Measurements from ENCODE around the gene MFRP. TPM values are rescaled to one million over a fixed set of nuclear protein-coding genes. Genes with fewer than 3 reads are reported as not detected.

The MFRP gene
- total RNA-seq, 1 experiment from 2014 or later: 7.3 TPM

DNA sequence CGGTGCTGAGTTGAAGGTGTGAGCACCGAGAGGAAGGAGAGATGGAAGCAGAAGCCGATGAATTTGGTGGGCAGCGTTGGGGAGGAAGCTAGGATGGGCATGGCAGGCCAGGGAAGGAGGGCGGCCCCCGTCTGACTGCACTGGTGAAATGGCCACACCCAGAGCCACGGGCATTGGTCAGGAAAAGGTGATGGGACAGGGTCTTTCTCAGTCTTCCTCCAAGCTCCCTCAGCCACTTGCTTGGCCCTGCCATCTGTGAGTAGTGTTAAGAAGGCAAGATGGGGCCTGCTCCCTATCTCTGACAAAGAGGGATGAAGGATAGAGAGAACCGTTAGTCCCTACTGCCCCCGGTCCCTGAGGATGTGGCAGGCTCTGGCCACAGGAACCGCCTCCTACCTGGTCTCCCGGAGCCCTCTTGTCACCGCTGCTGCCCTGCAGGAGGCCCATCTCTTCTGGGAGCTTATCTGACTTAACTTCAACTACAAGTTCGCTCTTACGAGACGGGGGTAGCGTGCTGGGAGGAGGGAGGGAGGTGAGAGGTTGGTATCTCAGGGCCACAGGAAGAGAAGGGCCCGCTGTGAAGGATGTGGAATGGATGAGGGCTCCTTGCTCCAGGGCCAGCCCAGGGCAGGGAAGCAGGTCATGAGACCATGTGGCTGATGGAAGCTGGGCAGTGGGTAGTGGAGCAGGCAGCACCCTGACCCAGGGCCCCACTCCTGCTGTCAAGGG, 36.4 kb downstream of the MFRP start:
- in situ Hi-C loops (cut with HindIII; ENCODE audit: low sequenced_read_pairs): loop anchor here (5.0 to 25.0 kb wide), 2 partner anchors 42 to 198 kb away; partner anchors contain the start of genes C2CD2L, DPAGT1 and HINFP
- DNase-seq (ENCODE audit: low spot score): no peak

DNA sequence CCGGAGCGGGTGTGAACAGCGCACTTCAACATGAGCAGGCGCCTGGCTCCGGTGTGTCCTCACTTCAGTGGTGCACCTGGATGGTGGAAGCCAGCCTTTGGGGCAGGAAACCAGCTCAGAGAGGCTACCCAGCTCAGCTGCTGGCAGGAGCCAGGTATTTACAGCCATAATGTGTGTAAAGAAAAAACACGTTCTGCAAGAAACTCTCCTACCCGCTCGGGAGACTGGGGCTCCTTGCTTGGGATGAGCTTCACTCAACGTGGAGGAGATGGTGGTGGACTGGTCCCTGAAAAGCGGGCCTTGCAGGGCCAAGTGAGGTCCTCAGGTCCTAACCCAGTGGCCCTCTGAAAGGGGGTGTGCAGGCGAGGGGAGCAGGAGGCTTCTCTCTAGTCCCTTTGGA, 37.1 kb downstream of the MFRP start:
- no peak for DNase-seq (ENCODE audit: low spot score)
- in situ Hi-C loops (cut with HindIII; ENCODE audit: low sequenced_read_pairs): loop anchor here (5.0 to 25.0 kb wide), 2 partner anchors 43 to 197 kb away; partner anchors contain the start of genes C2CD2L, DPAGT1 and HINFP

DNA sequence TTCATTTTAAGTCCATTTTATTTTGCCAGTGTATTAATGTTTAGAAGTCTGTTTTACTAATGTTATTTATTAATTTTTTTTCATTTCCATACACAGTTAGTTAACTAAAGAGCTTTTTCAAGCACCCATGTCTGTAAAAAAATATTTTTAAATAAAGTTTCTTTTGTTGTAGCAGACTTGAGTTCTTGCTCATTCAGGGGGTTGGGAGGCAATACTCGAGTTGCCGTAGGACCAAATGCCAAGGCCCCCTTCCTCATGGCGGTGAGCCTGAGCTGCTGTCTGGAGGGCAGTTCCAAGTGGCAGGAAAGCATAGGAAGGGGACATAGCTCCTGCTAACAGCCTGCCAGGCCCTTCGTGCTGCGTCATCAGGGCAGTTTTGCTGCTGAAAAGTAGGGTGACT, 38.5 kb downstream of the MFRP start:
- no peak for DNase-seq (ENCODE audit: low spot score)
- in situ Hi-C loops (cut with HindIII; ENCODE audit: low sequenced_read_pairs): loop anchor here (5.0 to 25.0 kb wide), 2 partner anchors 44 to 196 kb away; partner anchors contain the start of genes C2CD2L, DPAGT1 and HINFP

DNA sequence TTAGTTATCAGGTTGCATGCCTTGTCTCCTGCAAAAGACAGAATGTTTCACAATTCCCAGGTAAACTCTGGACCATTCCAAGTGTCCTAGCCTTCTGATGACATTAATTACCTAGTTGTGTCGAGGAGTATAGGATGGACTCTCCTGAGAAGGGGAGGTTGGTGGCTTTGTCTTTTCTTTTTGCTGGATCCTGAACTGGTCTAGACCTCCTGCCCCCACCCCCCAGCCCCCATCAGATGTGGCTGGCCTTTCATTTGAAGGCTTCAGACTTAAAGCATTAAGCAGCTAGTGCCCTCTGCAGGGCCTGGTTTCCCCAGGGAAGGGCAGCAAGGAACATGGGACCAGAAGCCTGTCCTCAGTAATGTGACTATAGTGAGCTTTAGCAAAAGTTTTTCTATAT, 39.3 kb downstream of the MFRP start:
- in situ Hi-C loops (cut with HindIII; ENCODE audit: low sequenced_read_pairs): loop anchor here (5.0 to 25.0 kb wide), 2 partner anchors 45 to 195 kb away; partner anchors contain the start of genes C2CD2L, DPAGT1 and HINFP
- DNase-seq (ENCODE audit: low spot score): peak; percentile 49

DNA sequence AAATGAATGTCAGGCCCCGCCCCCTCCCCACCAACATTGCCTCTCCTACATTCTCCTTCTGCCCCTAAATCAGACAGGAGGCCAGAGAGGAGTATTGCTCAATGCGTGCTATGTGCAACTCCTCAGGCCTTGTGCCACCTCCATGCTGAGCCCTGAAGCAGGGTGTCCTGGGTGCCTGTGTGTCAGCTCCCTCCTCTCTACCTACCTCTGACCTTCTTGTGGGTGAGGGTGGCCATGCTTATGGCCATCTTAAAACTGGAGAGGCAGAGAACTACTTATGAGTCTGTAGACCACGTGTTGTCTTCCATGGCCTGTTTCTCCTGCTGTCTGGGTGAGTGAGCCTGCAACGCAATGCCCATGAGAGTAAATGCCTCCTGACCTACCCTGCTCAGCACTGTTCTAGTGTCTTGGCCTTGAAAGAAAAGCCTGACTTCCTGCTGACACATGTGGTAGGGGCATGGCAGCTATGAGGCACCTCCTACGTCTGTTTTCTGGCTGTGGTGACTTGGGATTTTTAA, 40.1 kb downstream of the MFRP start:
- in situ Hi-C loops (cut with HindIII; ENCODE audit: low sequenced_read_pairs): loop anchor here (5.0 to 25.0 kb wide), 2 partner anchors 46 to 194 kb away; partner anchors contain the start of genes C2CD2L, DPAGT1 and HINFP
- no peak for DNase-seq (ENCODE audit: low spot score)

DNA sequence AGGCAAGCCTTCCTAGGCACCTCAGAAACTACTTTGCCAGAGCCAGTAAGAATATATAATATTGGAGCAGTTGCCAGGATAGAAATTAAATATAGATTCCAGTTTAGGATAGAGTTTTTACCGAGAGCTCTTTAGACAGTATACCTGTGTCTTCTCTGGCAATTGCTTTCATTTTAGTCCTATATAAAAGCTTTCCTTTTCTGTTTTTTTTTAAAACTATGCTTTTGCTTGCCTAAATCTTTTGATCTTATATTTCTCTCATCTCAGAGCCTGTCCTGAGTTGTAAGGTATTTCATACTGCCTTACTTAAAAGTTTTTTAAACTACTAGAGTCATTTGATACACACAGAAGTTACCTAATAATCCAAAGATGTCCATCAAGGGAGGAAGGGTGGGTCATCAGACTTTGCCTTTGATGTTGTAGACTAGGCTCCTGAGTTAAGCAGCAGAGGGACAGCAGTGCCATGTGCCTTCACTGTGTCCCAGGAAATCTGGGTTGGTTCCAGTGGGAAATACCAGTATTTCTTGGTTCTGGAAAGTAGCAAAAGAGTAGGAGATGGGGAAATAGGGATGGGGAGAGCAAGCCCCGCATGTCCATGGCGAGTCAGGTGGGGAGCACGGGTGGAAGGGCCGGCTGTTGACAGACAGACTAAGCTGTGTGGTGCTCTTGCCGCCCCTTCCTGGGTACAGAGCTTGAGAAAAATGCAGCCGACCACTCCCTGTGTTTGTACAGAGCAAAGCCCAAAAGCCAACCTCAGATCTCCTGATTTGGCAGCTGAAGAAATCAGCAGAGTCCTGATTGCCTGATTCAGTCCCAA, 40.7 kb downstream of the MFRP start:
- in situ Hi-C loops (cut with HindIII; ENCODE audit: low sequenced_read_pairs): loop anchor here (5.0 to 25.0 kb wide), 2 partner anchors 47 to 193 kb away; partner anchors contain the start of genes C2CD2L, DPAGT1 and HINFP
- DNase-seq (ENCODE audit: low spot score): no peak

DNA sequence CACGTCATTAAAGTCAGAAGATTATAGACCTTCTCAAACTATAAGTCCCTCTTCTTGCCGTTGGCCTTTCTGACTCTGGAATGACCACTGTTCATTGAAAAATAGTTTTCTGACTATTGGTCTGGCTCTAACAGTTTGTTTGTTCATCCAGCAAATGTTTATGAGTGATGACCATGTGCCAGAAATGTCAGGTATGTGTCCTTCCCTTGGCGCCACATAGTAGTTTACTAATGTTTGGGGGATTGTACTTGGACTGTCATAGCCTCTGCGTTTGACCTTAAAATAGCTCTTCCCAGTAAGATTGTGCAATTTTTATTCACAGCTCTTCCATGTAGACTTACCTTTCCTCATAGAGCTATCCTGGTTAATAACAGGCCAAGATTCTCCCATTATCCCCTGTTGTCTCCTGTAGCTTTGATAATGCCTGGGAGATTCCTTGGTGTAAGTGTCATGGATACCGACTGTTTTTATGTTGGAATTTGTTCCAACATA, 43.2 kb downstream of the MFRP start:
- in situ Hi-C loops (cut with HindIII; ENCODE audit: low sequenced_read_pairs): loop anchor here (25.0 kb wide), 1 partner anchor 191 kb away; the partner anchor contains the start of genes C2CD2L, DPAGT1 and HINFP
- no peak for DNase-seq (ENCODE audit: low spot score)

DNA sequence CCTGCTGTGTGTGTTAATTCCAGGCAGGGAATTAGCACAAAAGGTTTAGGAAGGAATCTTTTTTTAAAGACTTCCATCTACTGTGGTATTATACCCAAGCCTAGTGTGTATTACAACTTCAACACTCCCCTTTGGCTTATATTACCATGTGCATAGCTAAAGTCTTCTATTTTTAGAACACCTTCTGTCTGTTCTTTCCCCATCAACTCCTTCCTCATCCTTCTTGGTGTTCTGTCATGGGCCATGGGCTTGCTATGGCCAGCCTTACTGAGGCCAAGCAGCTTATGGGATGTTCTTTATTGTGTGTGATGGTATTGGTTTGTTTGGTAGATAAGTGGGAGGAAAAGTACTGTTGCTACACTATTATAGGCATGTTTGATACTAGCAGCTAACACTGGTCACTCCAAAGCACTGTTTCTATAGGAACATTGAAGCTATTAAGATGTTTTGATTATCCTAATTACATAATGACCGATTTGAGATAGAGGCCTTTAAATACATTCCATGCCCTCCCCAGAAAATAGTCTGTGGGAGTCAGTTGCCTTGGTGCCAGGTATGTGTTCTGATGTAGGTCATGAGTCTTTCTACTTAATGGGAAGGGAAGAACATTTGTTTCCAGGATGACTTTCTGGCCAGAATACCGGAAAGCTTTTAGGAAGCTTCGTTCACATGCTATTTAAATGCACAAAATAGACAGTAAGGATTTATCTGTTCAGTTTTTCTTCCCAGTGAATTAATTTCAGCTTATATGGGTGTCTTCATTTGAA, 46.1 kb downstream of the MFRP start:
- in situ Hi-C loops (cut with HindIII; ENCODE audit: low sequenced_read_pairs): loop anchor here (25.0 kb wide), 1 partner anchor 188 kb away; the partner anchor contains the start of genes C2CD2L, DPAGT1 and HINFP
- DNase-seq (ENCODE audit: low spot score): peak; percentile 82

DNA sequence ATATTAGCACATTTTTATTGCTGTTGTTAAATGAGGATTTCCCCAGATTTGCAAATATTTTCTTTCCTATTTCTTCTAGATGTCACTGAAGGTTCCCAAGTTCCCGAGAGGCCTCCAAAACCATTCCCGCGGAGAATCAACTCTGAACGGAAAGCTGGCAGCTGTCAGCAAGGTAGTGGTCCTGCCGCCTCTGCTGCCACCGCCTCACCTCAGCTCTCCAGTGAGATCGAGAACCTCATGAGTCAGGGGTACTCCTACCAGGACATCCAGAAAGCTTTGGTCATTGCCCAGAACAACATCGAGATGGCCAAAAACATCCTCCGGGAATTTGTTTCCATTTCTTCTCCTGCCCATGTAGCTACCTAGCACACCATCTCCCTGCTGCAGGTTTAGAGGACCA, 47.1 kb downstream of the MFRP start:
- in situ Hi-C loops (cut with HindIII; ENCODE audit: low sequenced_read_pairs): no loop called here

DNA sequence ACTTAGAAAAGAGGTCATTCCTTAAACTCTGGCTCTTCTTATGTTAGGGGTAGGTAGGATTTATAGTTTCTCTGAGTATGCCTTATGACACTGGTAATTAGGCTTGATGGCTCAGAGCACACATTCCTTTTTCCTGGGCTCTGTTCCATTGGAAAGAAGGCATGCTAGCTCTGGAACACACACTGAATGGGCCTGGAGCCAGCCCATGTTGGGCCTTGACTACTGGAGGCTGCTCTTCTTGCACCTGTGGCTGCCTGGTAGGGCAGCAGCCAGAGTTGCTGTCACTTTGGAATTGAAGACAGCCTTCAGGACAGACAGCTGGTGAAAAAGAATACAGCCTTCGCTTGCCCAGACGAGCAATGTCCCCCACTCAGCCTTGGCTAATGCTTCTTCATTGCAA, 47.8 kb downstream of the MFRP start:
- DNase-seq (ENCODE audit: low spot score): peak; percentile 91
- in situ Hi-C loops (cut with HindIII; ENCODE audit: low sequenced_read_pairs): no loop called here

More for the DNA sequence above, 47.1 kb downstream of the MFRP start:
- DNase-seq (ENCODE audit: low spot score): no peak

DNA sequence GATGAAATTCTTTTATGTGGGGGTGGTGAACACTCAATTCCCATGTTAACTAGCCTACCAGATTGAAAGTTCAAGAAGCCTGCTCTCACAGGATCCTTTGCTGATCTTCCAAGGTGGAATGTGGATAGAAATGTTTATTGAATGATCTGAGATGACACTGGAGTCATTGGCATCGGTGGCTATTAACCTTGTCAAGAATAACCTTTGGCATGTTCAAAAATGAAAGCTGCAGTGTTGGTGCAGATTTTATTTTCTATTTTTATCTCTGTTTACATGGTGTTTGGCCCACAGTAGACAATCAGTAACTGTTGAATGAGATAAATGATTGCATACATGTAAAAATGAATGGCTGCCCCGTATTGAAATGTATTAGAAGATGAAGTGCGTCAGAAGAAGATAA, 48.6 kb downstream of the MFRP start:
- in situ Hi-C loops (cut with HindIII; ENCODE audit: low sequenced_read_pairs): no loop called here
- no peak for DNase-seq (ENCODE audit: low spot score)

DNA sequence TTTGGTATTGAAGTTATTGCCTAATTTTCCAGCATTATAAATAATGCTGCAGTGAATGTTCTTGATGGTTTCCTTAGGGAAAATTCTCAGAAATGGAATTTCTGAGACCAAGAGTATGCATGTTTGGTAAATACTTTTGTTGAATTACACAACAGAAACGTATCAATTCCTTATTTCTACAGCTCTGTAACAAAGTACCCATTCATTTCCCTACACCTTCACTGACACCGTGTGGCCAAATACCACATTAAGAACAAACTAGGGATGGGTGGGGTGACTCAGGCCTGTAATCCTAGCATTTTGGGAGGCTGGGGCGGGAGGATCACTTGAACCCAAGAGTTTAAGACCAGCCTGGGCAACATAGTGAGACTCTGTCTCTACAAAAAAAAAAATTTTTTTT, 51.3 kb downstream of the MFRP start:
- no peak for DNase-seq (ENCODE audit: low spot score)
- in situ Hi-C loops (cut with HindIII; ENCODE audit: low sequenced_read_pairs): no loop called here

DNA sequence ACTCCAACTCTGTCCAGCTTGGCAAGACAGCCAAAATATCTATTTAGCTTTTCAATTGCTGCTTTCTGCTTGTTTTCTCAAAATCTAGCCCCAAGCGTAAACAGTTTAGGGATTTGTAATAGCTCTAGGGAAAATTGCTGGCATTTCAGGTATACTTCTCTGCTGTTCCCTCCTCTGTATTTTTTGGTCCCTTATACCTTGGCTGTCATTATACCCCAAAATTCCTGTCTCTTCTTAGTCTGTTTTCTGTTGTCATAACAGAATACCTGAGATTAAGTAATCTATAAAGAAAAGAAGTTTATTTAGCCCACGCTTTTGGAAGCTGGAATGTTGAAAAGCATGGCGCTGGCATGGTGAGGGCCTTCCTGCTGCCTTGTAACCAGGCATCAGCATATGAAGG, 53.0 kb downstream of the MFRP start:
- no peak for DNase-seq (ENCODE audit: low spot score)
- in situ Hi-C loops (cut with HindIII; ENCODE audit: low sequenced_read_pairs): no loop called here

DNA sequence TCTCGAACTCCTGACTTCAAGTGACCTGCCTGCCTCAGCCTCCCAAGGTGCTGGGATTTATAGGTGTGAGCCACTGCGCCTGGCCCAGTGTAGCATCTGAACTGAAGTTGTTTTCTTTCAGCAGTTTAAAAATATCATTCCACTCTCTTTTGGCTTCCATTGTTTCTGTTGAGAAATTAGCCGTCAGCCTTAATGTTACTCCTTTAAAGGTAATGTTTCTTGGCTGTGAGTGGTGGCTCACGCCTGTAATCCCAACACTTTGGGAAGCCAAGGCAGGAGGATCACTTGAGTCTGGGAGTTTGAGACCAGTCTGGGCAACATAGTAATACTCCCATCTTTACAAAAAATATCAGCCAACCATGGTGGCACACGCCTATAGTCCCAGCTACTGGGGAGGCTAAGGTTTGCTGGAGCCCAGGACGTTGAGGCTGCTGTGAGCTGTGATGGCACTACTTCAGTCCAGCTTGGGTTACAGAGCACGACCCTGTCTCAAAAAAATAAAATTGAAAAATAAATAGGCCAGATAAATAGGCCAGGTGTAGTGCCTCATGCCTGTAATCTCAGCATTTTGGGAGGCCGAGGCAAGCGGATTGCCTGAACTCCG, 55.5 kb downstream of the MFRP start:
- no peak for DNase-seq (ENCODE audit: low spot score)

More for the DNA sequence above, 55.5 kb downstream of the MFRP start:
- in situ Hi-C loops (cut with HindIII; ENCODE audit: low sequenced_read_pairs): no loop called here

Measured in G401 (cell line).